Activated CD8-positive, alpha-beta memory T cell treated with anti-CD3 and anti-CD28 coated beads for 1 hour (primary cell): ENCODE data around the gene OTOGL.

Experiments used
- DNase-seq, 2 donors: peaks; one replicate each; pipeline ENCODE4 v3.0.0-alpha.2; 2020; ENCODE audit warnings: low read depth in 1 of 2; ENCODE audit errors: extremely low read depth in 1 of 2

OTOGL gene

DNA sequence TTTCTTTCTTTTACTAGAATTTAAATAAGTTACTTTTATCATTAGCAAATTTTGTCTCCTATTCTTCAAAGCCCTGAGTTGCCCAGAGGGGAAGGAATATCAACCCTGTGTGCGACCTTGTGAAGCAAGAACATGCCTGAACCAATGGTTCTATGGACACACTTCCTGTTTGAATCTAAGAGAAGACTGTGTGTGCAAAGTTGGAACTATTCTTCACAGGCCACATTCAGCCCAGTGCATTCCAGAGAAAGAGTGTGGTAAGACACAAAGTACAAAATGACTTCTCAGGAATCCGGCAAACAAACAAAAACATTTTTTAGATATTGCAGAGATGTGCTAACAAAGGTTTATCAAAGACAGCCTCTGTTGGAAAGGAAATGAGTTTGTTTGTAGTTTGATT, 253.9 kb downstream of the OTOGL start:
- DNase-seq: no peak

- no peak for DNase-seq
Measured at GRCh38 chr12:80356097-80356496, 256.8 kb downstream of the OTOGL start.

DNA sequence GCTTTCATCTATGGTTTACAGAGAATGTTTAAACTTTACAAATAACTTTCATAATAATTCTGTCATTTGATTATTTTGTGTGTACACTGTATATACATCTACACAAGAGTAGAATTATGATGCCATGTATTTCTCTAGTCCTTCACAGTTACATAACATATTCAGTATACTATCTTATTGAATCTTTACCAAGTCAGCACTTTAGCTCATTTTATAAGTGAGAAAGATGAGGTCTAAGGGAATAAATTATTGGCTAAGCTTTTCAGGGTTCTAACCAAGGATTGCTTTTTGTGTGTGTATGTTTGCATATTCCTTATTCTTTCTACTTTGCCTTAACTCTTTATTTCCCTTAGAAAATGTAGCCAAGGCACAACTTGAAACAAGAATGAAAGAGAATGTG, 260.4 kb downstream of the OTOGL start:
- no peak for DNase-seq

GRCh38 chr12:80364056-80364455, 264.7 kb downstream of the OTOGL start:
- no peak for DNase-seq

DNA sequence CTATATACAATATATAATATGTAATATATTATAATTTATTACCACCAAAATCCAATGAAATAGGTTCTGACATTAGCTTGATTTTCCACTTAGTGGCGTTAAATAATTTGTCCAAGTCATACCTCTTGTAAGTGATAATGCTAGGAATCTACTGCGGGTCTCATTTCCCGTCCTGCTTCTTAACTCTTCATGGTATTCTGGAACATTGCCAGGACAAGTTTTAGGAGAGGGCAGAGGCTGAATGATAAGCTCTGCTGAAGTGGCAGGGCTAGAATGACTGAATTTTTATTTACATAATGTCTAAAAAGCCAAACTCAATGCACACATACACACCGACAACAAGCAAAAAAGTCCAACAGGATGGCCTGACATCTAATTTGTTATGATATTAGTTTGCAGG, 274.3 kb downstream of the OTOGL start:
- DNase-seq: no peak

GRCh38 chr12:80374615-80375014, 275.3 kb downstream of the OTOGL start:
- no peak for DNase-seq

DNA sequence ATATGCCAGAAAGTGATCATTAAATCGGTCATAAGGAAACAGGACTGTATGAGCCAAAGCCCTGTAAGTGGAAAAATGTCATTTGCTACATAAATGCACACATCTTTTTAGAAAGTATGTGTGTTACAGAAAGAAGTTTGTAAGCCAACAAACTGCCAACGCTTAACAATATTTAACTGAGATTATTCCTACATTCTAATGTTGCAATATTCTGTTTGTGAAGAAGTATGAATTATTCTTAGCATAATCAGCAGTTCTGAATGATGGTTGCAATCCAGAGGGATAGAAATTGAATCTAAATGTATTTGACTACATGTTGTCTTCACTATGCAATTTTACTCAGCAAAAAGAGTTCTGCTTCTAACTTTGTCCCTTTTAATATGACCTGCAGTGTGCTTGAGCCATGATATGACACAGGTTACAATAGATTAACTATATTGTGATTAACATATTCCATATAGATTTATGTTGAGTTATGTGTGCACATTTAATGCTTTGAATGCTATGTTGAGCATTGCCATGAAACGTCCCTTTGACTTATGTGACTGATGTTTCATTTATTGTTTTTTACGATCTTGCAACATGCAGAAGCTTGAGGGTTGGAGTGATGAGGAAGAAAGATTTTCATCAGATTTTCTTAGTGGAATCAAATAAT, 277.9 kb downstream of the OTOGL start:
- no peak for DNase-seq

DNA sequence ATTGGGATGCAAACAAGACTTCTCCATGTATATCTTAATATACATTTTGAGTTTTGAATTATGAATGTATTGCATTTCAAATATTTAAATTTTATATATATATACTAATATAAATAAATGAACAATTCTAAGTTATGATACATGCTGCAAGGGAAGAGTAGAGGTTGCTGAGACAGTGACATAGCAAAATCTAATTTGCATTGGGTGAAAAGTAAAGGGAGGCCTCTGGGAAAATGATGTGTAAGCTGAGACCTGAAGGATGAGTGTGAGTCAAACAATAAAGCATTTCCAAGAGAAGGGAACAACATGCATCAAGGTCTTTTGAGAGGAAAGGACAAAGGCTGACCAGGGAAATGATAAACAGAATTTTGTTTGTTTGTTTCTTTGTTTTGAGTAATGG, 281.8 kb downstream of the OTOGL start:
- DNase-seq: no peak

GRCh38 chr12:80382254-80382653, 282.9 kb downstream of the OTOGL start:
- DNase-seq: no peak

DNA sequence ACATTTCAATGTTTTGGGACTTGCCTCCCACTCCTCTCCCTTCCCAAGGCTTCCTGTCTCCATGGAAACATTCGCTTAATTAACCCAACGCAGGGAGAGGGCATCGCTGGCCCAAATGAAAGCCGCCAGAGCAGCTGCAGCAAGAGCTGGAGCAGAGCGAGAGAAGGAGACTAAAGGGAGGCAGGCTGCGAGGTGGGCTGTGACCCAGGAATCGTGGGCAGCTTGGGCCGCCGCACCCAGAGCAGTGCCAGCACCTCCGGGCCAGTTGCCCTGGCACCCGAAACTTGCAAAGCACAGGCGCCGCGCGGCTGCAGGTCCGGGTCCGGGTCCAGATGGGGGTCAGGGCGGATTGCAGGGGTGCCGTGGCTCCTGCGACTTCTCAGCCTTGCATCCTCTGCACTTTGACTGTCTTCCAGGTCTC, 301.2 kb downstream of the OTOGL start:
- DNase-seq: no peak

DNA sequence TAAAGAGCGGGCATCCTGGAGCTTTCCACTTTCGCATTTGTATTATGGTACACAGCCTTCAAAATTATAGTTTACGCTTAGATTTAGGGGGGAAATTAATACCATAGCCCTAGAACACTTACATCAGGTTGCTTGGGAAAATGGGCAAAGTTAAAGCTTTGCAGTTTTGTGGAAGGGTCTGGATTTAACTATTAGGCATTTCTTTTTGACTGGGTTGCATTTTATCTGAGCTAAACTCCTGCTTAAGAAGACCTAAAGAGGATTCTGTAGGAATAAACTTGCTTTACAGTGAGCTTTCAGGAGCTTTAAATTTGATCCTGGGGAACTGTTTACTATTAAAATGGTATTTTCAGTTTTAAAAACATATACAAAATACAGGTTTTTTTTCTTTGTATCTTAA, 301.9 kb downstream of the OTOGL start:
- no peak for DNase-seq

DNA sequence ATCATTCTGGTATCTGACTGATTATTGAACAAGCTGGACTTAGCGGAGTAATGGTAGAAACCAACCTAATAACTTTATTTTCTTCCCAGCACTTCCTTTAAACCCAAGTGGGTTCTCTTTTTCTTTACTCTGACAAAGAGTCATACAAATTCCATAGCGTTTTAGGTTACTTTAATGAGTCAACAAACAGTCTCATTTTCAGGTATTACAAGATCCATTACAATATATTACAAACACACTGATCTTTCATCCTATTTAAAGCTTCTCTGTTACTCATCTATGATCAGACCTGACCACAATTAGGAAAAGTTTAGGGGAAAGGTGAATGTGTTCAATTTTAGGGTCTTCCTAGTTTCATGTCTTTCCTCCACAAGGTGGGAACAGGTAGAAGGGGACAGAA, 305.3 kb downstream of the OTOGL start:
- DNase-seq: no peak

GRCh38 chr12:80406253-80406652, 306.9 kb downstream of the OTOGL start:
- DNase-seq: no peak

GRCh38 chr12:80411787-80412186, 312.4 kb downstream of the OTOGL start:
- no peak for DNase-seq

GRCh38 chr12:80412343-80412953, 313.1 kb downstream of the OTOGL start:
- DNase-seq: no peak

GRCh38 chr12:80413462-80413861, 314.1 kb downstream of the OTOGL start:
- DNase-seq: no peak

DNA sequence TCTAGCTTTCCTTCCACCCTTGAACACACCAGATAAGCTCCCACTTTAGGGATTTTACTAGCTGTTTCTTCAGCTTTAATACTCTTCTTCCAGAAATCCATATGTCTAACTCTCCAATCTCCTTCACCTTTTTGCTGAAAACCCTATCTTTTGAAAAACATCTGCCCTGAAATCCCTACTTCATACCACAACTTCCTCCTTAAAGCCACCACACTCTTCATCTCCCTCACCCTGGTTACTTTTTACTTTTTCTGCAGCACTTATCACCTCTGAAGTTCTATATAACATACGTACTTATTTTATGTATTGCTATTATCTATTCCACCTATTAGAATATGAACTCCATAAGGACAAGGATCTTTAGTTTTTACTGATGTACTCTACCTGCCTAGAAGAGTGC, 316.1 kb downstream of the OTOGL start:
- no peak for DNase-seq

DNA sequence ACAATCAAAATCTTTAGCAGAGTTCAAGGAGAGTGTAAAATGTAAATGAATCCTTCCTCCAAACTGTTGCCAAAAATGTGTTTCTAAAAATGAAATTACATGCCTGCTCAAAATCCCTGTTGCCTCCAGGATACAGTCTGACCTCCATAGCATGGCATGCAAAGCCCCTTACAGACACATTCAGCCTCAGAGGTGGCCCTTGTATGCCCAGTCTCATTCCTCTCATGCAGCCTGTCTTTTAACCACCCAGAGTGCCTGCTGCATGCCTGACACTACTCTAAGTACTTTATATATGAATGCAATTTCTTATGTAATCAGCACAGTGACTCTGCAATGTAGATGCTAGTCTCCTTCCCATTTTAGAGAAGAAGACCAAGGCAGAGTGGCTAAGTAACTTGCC, 320.3 kb downstream of the OTOGL start:
- DNase-seq: no peak

DNA sequence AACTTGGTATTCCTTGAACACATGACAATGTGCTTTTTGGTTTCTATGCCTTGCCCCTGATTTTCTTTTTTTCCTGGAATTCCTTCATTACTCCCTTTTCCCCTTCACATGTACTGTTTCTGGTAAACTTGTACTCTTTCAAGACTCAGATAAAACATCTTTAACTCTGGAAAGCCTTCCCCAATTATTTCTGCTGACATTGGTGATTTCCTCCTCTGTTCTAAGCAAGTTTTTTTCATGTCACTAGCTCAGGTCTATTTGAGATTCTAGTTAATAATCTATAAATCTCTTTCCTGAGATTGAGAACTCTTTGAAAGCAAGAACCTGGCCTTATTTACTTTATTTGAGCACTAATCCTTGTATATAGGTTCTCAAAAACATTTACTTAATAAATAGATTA, 320.7 kb downstream of the OTOGL start:
- no peak for DNase-seq

GRCh38 chr12:80422550-80422949, 323.2 kb downstream of the OTOGL start:
- DNase-seq: no peak
